Esophagus squamous epithelium (tissue), 5 donors: ENCODE data around the gene EGF. TPM values are rescaled to one million over a fixed set of nuclear protein-coding genes. Genes with fewer than 3 reads are reported as not detected.

Source experiments
- DNase-seq: peaks from one replicate; lab custom pipeline; 2025; lab: John Stamatoyannopoulos, UW
- H3K27ac ChIP-seq, 4 donors: fragments of 200-600 bp; sonication (generic); one replicate each; pipeline ENCODE4 v1.5.1; 2016 to 2019; ENCODE audit warnings: mild to moderate bottlenecking in 1 of 4
- H3K27me3 ChIP-seq, 4 donors: fragments of 200-600 bp; sonication (generic); 1 replicate in 3 of 4; 2 replicates in 1 of 4; pipeline versions ENCODE4 v1.5.1 to v1.6.0; 2017 to 2021; ENCODE audit warnings: antibody characterized with exemption in 1 of 4
- H3K36me3 ChIP-seq, 3 donors: fragments of 200-600 bp; sonication (generic); one replicate each; pipeline ENCODE4 v1.5.1; 2016 to 2019
- H3K4me1 ChIP-seq, 3 donors: fragments of 200-600 bp; sonication (generic); one replicate each; pipeline ENCODE4 v1.5.1; 2017 to 2019
- H3K4me3 ChIP-seq, 4 donors: fragments of 200-600 bp; sonication (generic); 1 replicate in 3 of 4; 2 replicates in 1 of 4; pipeline ENCODE4 v1.5.1; 2016 to 2019; ENCODE audit warnings: mild to moderate bottlenecking in 2 of 4, moderate library complexity in 1 of 4
- H3K9me3 ChIP-seq, 3 donors: fragments of 200-600 bp; sonication (generic); one replicate each; pipeline ENCODE4 v1.5.1; 2016 to 2019
- POLR2A ChIP-seq, 4 donors: fragments of 450-650 bp; IDR thresholded peaks; one replicate each; pipeline ENCODE4 v1.6.1; 2017; ENCODE audit warnings: antibody characterized with exemption in 4 of 4, mild to moderate bottlenecking in 4 of 4, moderate library complexity in 3 of 4
- WGBS, 2 donors: methylation state at CpG; one replicate each; pipeline ENCODE4 v1.1.5; 2018; 5-methylcytosine and 5-hydroxymethylcytosine counted together
- intact Hi-C: fragments of 100-400 bp; cut with DNase I; formaldehyde crosslinking; loops from one replicate; pipeline ENCODE4 v1.15.0; 2022
- total RNA-seq, 4 donors: library from RNA; depleted of rRNA; stranded (reverse); fragments of >200 nt; gene quantifications; one replicate each; pipeline ENCODE4 v1.1.0, GENCODE V29; 2016
- TF ChIP-seq, protein P1 (sequence below), 6 experiments: fragments of 450-650 bp in 4 of 6; fragments of 200-600 bp in 2 of 6; sonication (generic) in 2 of 6; IDR thresholded peaks; one replicate each; pipeline ENCODE4 v1.5.1; 2016 to 2019; ENCODE audit warnings: antibody characterized with exemption in 6 of 6, mild to moderate bottlenecking in 4 of 6, moderate library complexity in 4 of 6
- donor health status: DM: yes; HTN: yes; CAD: no.

EGF gene
- total RNA-seq, 4 donors from 2014 or later, result 0.19 to 0.70 (median 0.47) TPM

- no peak for TF ChIP-seq POLR2A (IDR thresholded peaks at IDR 0.05)
- TF ChIP-seq, protein P1, sequence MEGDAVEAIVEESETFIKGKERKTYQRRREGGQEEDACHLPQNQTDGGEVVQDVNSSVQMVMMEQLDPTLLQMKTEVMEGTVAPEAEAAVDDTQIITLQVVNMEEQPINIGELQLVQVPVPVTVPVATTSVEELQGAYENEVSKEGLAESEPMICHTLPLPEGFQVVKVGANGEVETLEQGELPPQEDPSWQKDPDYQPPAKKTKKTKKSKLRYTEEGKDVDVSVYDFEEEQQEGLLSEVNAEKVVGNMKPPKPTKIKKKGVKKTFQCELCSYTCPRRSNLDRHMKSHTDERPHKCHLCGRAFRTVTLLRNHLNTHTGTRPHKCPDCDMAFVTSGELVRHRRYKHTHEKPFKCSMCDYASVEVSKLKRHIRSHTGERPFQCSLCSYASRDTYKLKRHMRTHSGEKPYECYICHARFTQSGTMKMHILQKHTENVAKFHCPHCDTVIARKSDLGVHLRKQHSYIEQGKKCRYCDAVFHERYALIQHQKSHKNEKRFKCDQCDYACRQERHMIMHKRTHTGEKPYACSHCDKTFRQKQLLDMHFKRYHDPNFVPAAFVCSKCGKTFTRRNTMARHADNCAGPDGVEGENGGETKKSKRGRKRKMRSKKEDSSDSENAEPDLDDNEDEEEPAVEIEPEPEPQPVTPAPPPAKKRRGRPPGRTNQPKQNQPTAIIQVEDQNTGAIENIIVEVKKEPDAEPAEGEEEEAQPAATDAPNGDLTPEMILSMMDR (IDR thresholded peaks at IDR 0.05), result no peak
- no peaks in the 10 kb centered on the region for H3K27me3 ChIP-seq
- no peak overlapping the region for H3K4me3 ChIP-seq
- H3K4me1 ChIP-seq, result no peaks in the 10 kb centered on the region
- H3K36me3 ChIP-seq, result no peaks in the 10 kb centered on the region
- 46 to 49% methylated on average over 5 of the region's 5 CpGs for WGBS, 2 donors
- no peaks in the 10 kb centered on the region for H3K9me3 ChIP-seq
- intact Hi-C loops, result loop anchor here (10.0 kb wide), 1 partner anchor 554 kb away; no protein-coding TSS in a partner anchor
- H3K27ac ChIP-seq, result no peak overlapping the region
- no peak for DNase-seq
These were observed 66.2 kb downstream of the EGF start for GRCh38 chr4:109978704-109979454.

DNA sequence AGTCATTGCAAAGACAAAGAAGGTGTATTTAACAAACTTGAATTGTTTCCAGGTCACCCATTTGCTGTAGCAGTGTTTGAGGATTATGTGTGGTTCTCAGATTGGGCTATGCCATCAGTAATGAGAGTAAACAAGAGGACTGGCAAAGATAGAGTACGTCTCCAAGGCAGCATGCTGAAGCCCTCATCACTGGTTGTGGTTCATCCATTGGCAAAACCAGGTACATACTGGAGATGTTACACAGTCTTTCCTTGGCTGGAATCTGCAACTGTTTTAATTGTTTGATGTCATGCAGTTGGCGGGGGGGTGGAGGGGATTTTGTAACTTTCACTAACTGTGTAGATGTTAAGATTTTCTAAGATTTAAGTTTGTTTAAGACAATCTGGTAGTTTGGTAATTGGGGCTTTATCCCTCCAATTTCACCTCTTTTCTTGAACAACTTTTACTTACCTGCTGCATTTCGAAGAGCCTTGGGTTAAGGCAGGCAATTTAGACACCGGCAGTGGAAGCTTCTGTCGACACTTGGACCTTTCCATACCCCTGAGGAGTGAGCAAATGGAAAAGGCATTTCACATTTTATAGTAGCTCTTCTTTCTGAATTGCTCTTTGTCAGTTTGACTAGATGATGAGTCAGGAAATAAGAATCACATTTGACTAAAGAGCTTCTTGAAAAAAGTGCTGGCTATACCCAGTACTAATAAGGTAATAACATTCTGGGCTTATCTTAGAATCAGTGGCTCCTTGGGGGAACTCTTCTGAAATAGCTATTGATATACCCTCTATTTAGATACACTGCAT, 67.4 kb downstream of the EGF start:
- WGBS, 2 donors, result 68 to 72% methylated on average over 5 of the region's 5 CpGs
- H3K4me3 ChIP-seq, result no peak overlapping the region
- no peak overlapping the region for H3K27ac ChIP-seq
- H3K4me1 ChIP-seq, result no peaks in the 10 kb centered on the region
- intact Hi-C loops, result loop anchor here (10.0 kb wide), 1 partner anchor 555 kb away; no protein-coding TSS in a partner anchor
- H3K36me3 ChIP-seq, result no peaks in the 10 kb centered on the region
- no peak for TF ChIP-seq POLR2A (IDR thresholded peaks at IDR 0.05)
- TF ChIP-seq, protein P1 (IDR thresholded peaks at IDR 0.05), result no peak
- no peaks in the 10 kb centered on the region for H3K27me3 ChIP-seq
- DNase-seq, result no peak
- H3K9me3 ChIP-seq, result no peaks in the 10 kb centered on the region

- no peak for DNase-seq
- Histone ChIP-seq H3K27ac (no peak overlapping the region), H3K27me3 (no peaks in the 10 kb centered on the region), H3K36me3 (no peaks in the 10 kb centered on the region), H3K4me1 (peaks cover 0 to 9% (median 0%) of the 10 kb centered on the region in 3 donors), H3K9me3 (no peaks in the 10 kb centered on the region), H3K4me3 (no peak overlapping the region)
- TF ChIP-seq, protein P1 (IDR thresholded peaks at IDR 0.05), result no peak
- no peak for TF ChIP-seq POLR2A (IDR thresholded peaks at IDR 0.05)
- 88 to 100% methylated on average over 1 of the region's 1 CpG for WGBS, 2 donors
- intact Hi-C loops, result no loop called here
These were observed 69.3 kb downstream of the EGF start for GRCh38 chr4:109981936-109982335.

- TF ChIP-seq, protein P1 (IDR thresholded peaks at IDR 0.05), result no peak
- TF ChIP-seq POLR2A (IDR thresholded peaks at IDR 0.05), result no peak
- no peak for DNase-seq
- peaks cover 0 to 15% (median 4%) of the 10 kb centered on the region in 3 donors for H3K4me1 ChIP-seq
- no peak overlapping the region for H3K4me3 ChIP-seq
- H3K27me3 ChIP-seq, result no peaks in the 10 kb centered on the region
- no peaks in the 10 kb centered on the region for H3K36me3 ChIP-seq
- no peaks in the 10 kb centered on the region for H3K9me3 ChIP-seq
- H3K27ac ChIP-seq, result no peak overlapping the region
- intact Hi-C loops, result no loop called here
- WGBS, 2 donors, result 84 to 88% methylated on average over 3 of the region's 3 CpGs
These were observed 69.8 kb downstream of the EGF start for GRCh38 chr4:109982521-109982920.
